SJSA1 (cell line): ENCODE measurements around the gene MARCHF10. TPM values are rescaled to one million over a fixed set of nuclear protein-coding genes. Genes with fewer than 3 reads are reported as not detected.
"Not testable (repeated sequence)": the region's sequence is repeated elsewhere in the genome, so short reads cannot be mapped to it uniquely, and the experiment has no call there.

Experiments used
- DNase-seq, 2 experiments: peaks; one replicate each; pipeline ENCODE4 v3.0.0-alpha.2; 2015 to 2020; ENCODE audit warnings: low spot score in 2 of 2, low read depth in 1 of 2
- H3K27ac ChIP-seq: fragments of 250-450 bp; sonication (Bioruptor Pico); 2 replicates; pipeline ENCODE4 v1.5.1; 2020; ENCODE audit warnings: mild to moderate bottlenecking, moderate library complexity
- H3K27me3 ChIP-seq: fragments of 250-450 bp; sonication (Bioruptor Pico); replicated peaks from 2 replicates; pipeline ENCODE4 v1.5.1; 2020; ENCODE audit warnings: mild to moderate bottlenecking, moderate library complexity
- H3K36me3 ChIP-seq: fragments of 250-450 bp; sonication (Bioruptor Pico); 2 replicates; pipeline ENCODE4 v1.5.1; 2020; ENCODE audit warnings: mild to moderate bottlenecking
- H3K4me1 ChIP-seq: fragments of 250-450 bp; sonication (Bioruptor Pico); replicated peaks from 2 replicates; pipeline ENCODE4 v1.6.1; 2021; ENCODE audit warnings: mild to moderate bottlenecking
- H3K4me3 ChIP-seq: fragments of 250-450 bp; sonication (Bioruptor Pico); 2 replicates; pipeline ENCODE4 v1.5.1; 2020; ENCODE audit warnings: mild to moderate bottlenecking
- H3K9me3 ChIP-seq: fragments of 250-450 bp; sonication (Bioruptor Pico); replicated peaks from 2 replicates; pipeline ENCODE4 v1.5.1; 2020; ENCODE audit warnings: mild to moderate bottlenecking
- total RNA-seq: library from RNA; depleted of rRNA; stranded (reverse); fragments of >200 nt; shearing (Covaris generic); gene quantifications from 2 replicates; pipeline ENCODE4 v1.2.3, GENCODE V29; 2014

Gene MARCHF10
- total RNA-seq, 1 experiment from 2014 or later: 0.71 TPM

- Histone ChIP-seq H3K27ac (peak overlapping the region; percentile 92), H3K9me3 (no peaks in the 10 kb centered on the region), H3K4me1 (peaks cover 27% of the 10 kb centered on the region), H3K27me3 (no peaks in the 10 kb centered on the region), H3K36me3 (no peaks in the 10 kb centered on the region), H3K4me3 (peak overlapping the region; percentile 3; the same call in 1 of the 2 replicates)
- peak; percentile 48 to 76 for DNase-seq
Measured at GRCh38 chr17:62790564-62790986, 17.5 kb downstream of the MARCHF10 start.

- Histone ChIP-seq H3K36me3 (no peaks in the 10 kb centered on the region), H3K9me3 (peaks cover 4% of the 10 kb centered on the region; the same call in 1 of the 2 replicates), H3K27me3 (no peaks in the 10 kb centered on the region), H3K4me3 (no peak overlapping the region), H3K4me1 (peaks cover 25% of the 10 kb centered on the region), H3K27ac (no peak overlapping the region)
- no peak for DNase-seq
Measured at GRCh38 chr17:62787366-62787765, 20.7 kb downstream of the MARCHF10 start.

GRCh38 chr17:62786646-62787045 lies 21.5 kb downstream of the MARCHF10 start:
- Histone ChIP-seq H3K4me3 (no peak overlapping the region), H3K9me3 (peaks cover 4% of the 10 kb centered on the region; the same call in 1 of the 2 replicates), H3K4me1 (peaks cover 18% of the 10 kb centered on the region), H3K27ac (no peak overlapping the region), H3K36me3 (no peaks in the 10 kb centered on the region), H3K27me3 (no peaks in the 10 kb centered on the region)
- DNase-seq: no peak

GRCh38 chr17:62785983-62786382 lies 22.1 kb downstream of the MARCHF10 start:
- H3K36me3 ChIP-seq, H3K9me3 ChIP-seq, DNase-seq, H3K27ac ChIP-seq, H3K4me3 ChIP-seq, H3K27me3 ChIP-seq: not testable (repeated sequence)
- H3K4me1 ChIP-seq: peaks cover 16% of the 10 kb centered on the region

- Histone ChIP-seq H3K36me3 (no peaks in the 10 kb centered on the region), H3K27me3 (no peaks in the 10 kb centered on the region), H3K4me3 (no peak overlapping the region)
Measured at GRCh38 chr17:62782730-62783270, 25.3 kb downstream of the MARCHF10 start.

GRCh38 chr17:62781831-62782251 lies 26.3 kb downstream of the MARCHF10 start:
- H3K4me1 ChIP-seq: peaks cover 9% of the 10 kb centered on the region; the same call in 1 of the 2 replicates
- no peaks in the 10 kb centered on the region for H3K27me3 ChIP-seq
- H3K9me3 ChIP-seq: peaks cover 4% of the 10 kb centered on the region; the same call in 1 of the 2 replicates
- H3K36me3 ChIP-seq: no peaks in the 10 kb centered on the region
- H3K4me3 ChIP-seq: no peak overlapping the region
- DNase-seq: no peak
- no peak overlapping the region for H3K27ac ChIP-seq

More at GRCh38 chr17:62782730-62783270, 25.3 kb downstream of the MARCHF10 start:
- H3K4me1 ChIP-seq: peaks cover 9% of the 10 kb centered on the region; the same call in 1 of the 2 replicates
- peaks cover 4% of the 10 kb centered on the region; the same call in 1 of the 2 replicates for H3K9me3 ChIP-seq
- no peak for DNase-seq
- H3K27ac ChIP-seq: no peak overlapping the region

- peaks cover 9% of the 10 kb centered on the region; the same call in 1 of the 2 replicates for H3K4me1 ChIP-seq
- peak in 1 of 2 experiments; percentile 17 for DNase-seq
- no peaks in the 10 kb centered on the region for H3K36me3 ChIP-seq
- no peaks in the 10 kb centered on the region for H3K27me3 ChIP-seq
- no peak overlapping the region for H3K4me3 ChIP-seq
- H3K9me3 ChIP-seq: peaks cover 4% of the 10 kb centered on the region; the same call in 1 of the 2 replicates
- H3K27ac ChIP-seq: no peak overlapping the region
Measured at GRCh38 chr17:62781356-62781755, 26.8 kb downstream of the MARCHF10 start.

GRCh38 chr17:62780951-62781350 lies 27.2 kb downstream of the MARCHF10 start:
- Histone ChIP-seq H3K4me1 (peaks cover 9% of the 10 kb centered on the region; the same call in 1 of the 2 replicates), H3K27ac (no peak overlapping the region), H3K4me3 (no peak overlapping the region), H3K36me3 (no peaks in the 10 kb centered on the region), H3K27me3 (no peaks in the 10 kb centered on the region), H3K9me3 (peaks cover 4% of the 10 kb centered on the region; the same call in 1 of the 2 replicates)
- peak in 1 of 2 experiments; percentile 25 for DNase-seq

GRCh38 chr17:62780269-62780668 lies 27.8 kb downstream of the MARCHF10 start:
- no peak overlapping the region for H3K4me3 ChIP-seq
- H3K36me3 ChIP-seq: no peaks in the 10 kb centered on the region
- no peaks in the 10 kb centered on the region for H3K27me3 ChIP-seq
- H3K9me3 ChIP-seq: peaks cover 4% of the 10 kb centered on the region; the same call in 1 of the 2 replicates
- DNase-seq: no peak
- H3K4me1 ChIP-seq: peaks cover 9% of the 10 kb centered on the region; the same call in 1 of the 2 replicates
- H3K27ac ChIP-seq: no peak overlapping the region

GRCh38 chr17:62778990-62779681 lies 29.0 kb downstream of the MARCHF10 start:
- peaks cover 9% of the 10 kb centered on the region; the same call in 1 of the 2 replicates for H3K4me1 ChIP-seq
- no peaks in the 10 kb centered on the region for H3K36me3 ChIP-seq
- H3K4me3 ChIP-seq: no peak overlapping the region
- no peak for DNase-seq
- peaks cover 4% of the 10 kb centered on the region; the same call in 1 of the 2 replicates for H3K9me3 ChIP-seq
- H3K27me3 ChIP-seq: no peaks in the 10 kb centered on the region
- no peak overlapping the region for H3K27ac ChIP-seq

GRCh38 chr17:62775876-62776275 lies 32.2 kb downstream of the MARCHF10 start:
- Histone ChIP-seq H3K27ac (no peak overlapping the region), H3K4me1 (peaks cover 4% of the 10 kb centered on the region; the same call in 1 of the 2 replicates), H3K4me3 (no peak overlapping the region), H3K27me3 (no peaks in the 10 kb centered on the region), H3K9me3 (no peaks in the 10 kb centered on the region), H3K36me3 (no peaks in the 10 kb centered on the region)
- DNase-seq: no peak

GRCh38 chr17:62774338-62774737 lies 33.8 kb downstream of the MARCHF10 start:
- no peak for DNase-seq
- Histone ChIP-seq H3K27ac (no peak overlapping the region), H3K4me1 (no peaks in the 10 kb centered on the region), H3K4me3 (no peak overlapping the region), H3K27me3 (no peaks in the 10 kb centered on the region), H3K36me3 (no peaks in the 10 kb centered on the region), H3K9me3 (no peaks in the 10 kb centered on the region; the same call in 1 of the 2 replicates)

- Histone ChIP-seq H3K27ac (no peak overlapping the region), H3K36me3 (no peaks in the 10 kb centered on the region)
Measured at GRCh38 chr17:62767997-62768396, 40.1 kb downstream of the MARCHF10 start.

GRCh38 chr17:62765351-62765750 lies 42.8 kb downstream of the MARCHF10 start:
- Histone ChIP-seq H3K27me3 (no peaks in the 10 kb centered on the region), H3K36me3 (no peaks in the 10 kb centered on the region), H3K27ac (no peak overlapping the region), H3K4me3 (no peak overlapping the region), H3K4me1 (peaks cover 13% of the 10 kb centered on the region), H3K9me3 (no peaks in the 10 kb centered on the region; the same call in 1 of the 2 replicates)
- DNase-seq: no peak

More at GRCh38 chr17:62767997-62768396, 40.1 kb downstream of the MARCHF10 start:
- no peak for DNase-seq
- H3K27me3 ChIP-seq: no peaks in the 10 kb centered on the region
- H3K9me3 ChIP-seq: no peaks in the 10 kb centered on the region; the same call in 1 of the 2 replicates
- H3K4me1 ChIP-seq: peaks cover 5% of the 10 kb centered on the region
- H3K4me3 ChIP-seq: no peak overlapping the region
